Umbilical cord (tissue), 2 donors: Measurements from ENCODE around the gene RBM46. TPM values are rescaled to one million over a fixed set of nuclear protein-coding genes. Genes with fewer than 3 reads are reported as not detected.

Source experiments
- DNase-seq: peaks from one replicate; pipeline ENCODE4 v3.0.0-alpha.2; 2015; ENCODE audit warnings: low spot score
- total RNA-seq: library from RNA; depleted of rRNA; stranded (reverse); fragments of >200 nt; gene quantifications from one replicate; pipeline ENCODE4 v1.2.3, GENCODE V29; 2014; ENCODE audit warnings: low replicate concordance; ENCODE audit not compliant: insufficient read depth

The RBM46 gene
- 3.9 TPM for total RNA-seq

GRCh38 chr4:154781126-154781982, at the start of gene RBM46:
RBM46 (plus strand) TSS chr4:154781272; CDS start chr4:154796753, 15,481 bp downstream.
- no peak for DNase-seq

- DNase-seq, result no peak
Observed at GRCh38 chr4:154731756-154732155, 49.3 kb upstream of the RBM46 start.

- no peak for DNase-seq
Observed at GRCh38 chr4:154732669-154733068, 48.4 kb upstream of the RBM46 start.

- no peak for DNase-seq
Observed at GRCh38 chr4:154736770-154737169, 44.3 kb upstream of the RBM46 start.

- peak; percentile 51 for DNase-seq
Observed at GRCh38 chr4:154738426-154738825, 42.6 kb upstream of the RBM46 start.

GRCh38 chr4:154739111-154739510, 42.0 kb upstream of the RBM46 start:
- no peak for DNase-seq

GRCh38 chr4:154740462-154740861, 40.6 kb upstream of the RBM46 start:
- DNase-seq, result no peak

GRCh38 chr4:154741131-154741665, 39.9 kb upstream of the RBM46 start:
- no peak for DNase-seq

GRCh38 chr4:154741922-154742850, 38.9 kb upstream of the RBM46 start:
- no peak for DNase-seq

- DNase-seq, result peak; percentile 35
Observed at GRCh38 chr4:154743683-154744340, 37.3 kb upstream of the RBM46 start, which contains the start of gene LRAT. LRAT (plus strand) TSS chr4:154744000; CDS start chr4:154744327, 327 bp downstream.

GRCh38 chr4:154744341-154744926, 36.6 kb upstream of the RBM46 start:
- no peak for DNase-seq

GRCh38 chr4:154757713-154758112, 23.4 kb upstream of the RBM46 start:
- no peak for DNase-seq

- no peak for DNase-seq
Observed at GRCh38 chr4:154760895-154761294, 20.2 kb upstream of the RBM46 start.

- DNase-seq, result peak; percentile 50
Observed at GRCh38 chr4:154778264-154778663, 2.8 kb upstream of the RBM46 start.

GRCh38 chr4:154779362-154779947, 1.6 kb upstream of the RBM46 start:
- peak; percentile 56 for DNase-seq

GRCh38 chr4:154781983-154782293, 866 bp downstream of the RBM46 start:
- DNase-seq, result no peak

- DNase-seq, result peak; percentile 44
Observed at GRCh38 chr4:154807042-154807630, 26.1 kb downstream of the RBM46 start.

- DNase-seq, result no peak
Observed at GRCh38 chr4:154818230-154818629, 37.2 kb downstream of the RBM46 start.

GRCh38 chr4:154822775-154823174, 41.7 kb downstream of the RBM46 start:
- DNase-seq, result peak; percentile 35

GRCh38 chr4:154836030-154836429, 55.0 kb downstream of the RBM46 start:
- DNase-seq, result no peak
